C4-2B (cell line): ENCODE results near the gene ADAMTSL1.

Experiments used
- H3K27ac ChIP-seq: fragments of 450-650 bp; 2 replicates; pipeline ENCODE4 v1.5.1; 2017
- CTCF ChIP-seq: fragments of 450-650 bp; conservative IDR thresholded peaks from 2 replicates; pipeline ENCODE4 v1.5.1; 2017; ENCODE audit warnings: mild to moderate bottlenecking
- ZFX ChIP-seq: fragments of 450-650 bp; IDR thresholded peaks from 2 replicates; pipeline ENCODE4 v1.6.1; 2017

Gene ADAMTSL1

GRCh38 chr9:18877984-18878383 is 404.0 kb downstream of the ADAMTSL1 start:
- no peak for TF ChIP-seq CTCF
- TF ChIP-seq ZFX = no peak
- H3K27ac ChIP-seq = no peak overlapping the region

GRCh38 chr9:18881758-18882157 is 407.8 kb downstream of the ADAMTSL1 start:
- no peak overlapping the region for H3K27ac ChIP-seq
- no peak for TF ChIP-seq CTCF
- TF ChIP-seq ZFX = no peak

GRCh38 chr9:18887546-18887945 is 413.6 kb downstream of the ADAMTSL1 start:
- no peak for TF ChIP-seq CTCF
- TF ChIP-seq ZFX = no peak

GRCh38 chr9:18888290-18888689 is 414.3 kb downstream of the ADAMTSL1 start:
- no peak overlapping the region for H3K27ac ChIP-seq
- TF ChIP-seq CTCF = no peak
- no peak for TF ChIP-seq ZFX

More at GRCh38 chr9:18887546-18887945, 413.6 kb downstream of the ADAMTSL1 start:
- H3K27ac ChIP-seq = no peak overlapping the region

GRCh38 chr9:18889550-18889949 is 415.6 kb downstream of the ADAMTSL1 start:
- TF ChIP-seq CTCF (no peak), ZFX (no peak)
- H3K27ac ChIP-seq = no peak overlapping the region

- TF ChIP-seq ZFX (no peak), CTCF (no peak)
- H3K27ac ChIP-seq = no peak overlapping the region
Observed at GRCh38 chr9:18890372-18890771, 416.4 kb downstream of the ADAMTSL1 start.

- H3K27ac ChIP-seq = no peak overlapping the region
Observed at GRCh38 chr9:18891946-18892670, 418.2 kb downstream of the ADAMTSL1 start.

More at GRCh38 chr9:18891946-18892670, 418.2 kb downstream of the ADAMTSL1 start:
- TF ChIP-seq CTCF (no peak), ZFX (no peak)
